Measurements from ENCODE around the gene PROSER2. TPM values are rescaled to one million over a fixed set of nuclear protein-coding genes. Genes with fewer than 3 reads are reported as not detected.

PROSER2 gene
- total RNA-seq, 1 donor = 3.9 TPM

- H3K4me3 ChIP-seq (ENCODE audit: low read depth, low read length) = no peak overlapping the region
- TF ChIP-seq CTCF (IDR thresholded peaks at IDR 0.05; ENCODE audit: insufficient read depth, low read depth, low read length) = no peak
- no peak for DNase-seq (ENCODE audit: low read depth)
These were observed 18.8 kb upstream of the PROSER2 start for GRCh38 chr10:11804336-11804735.

GRCh38 chr10:11805792-11806191, 17.4 kb upstream of the PROSER2 start:
- no peak overlapping the region for H3K4me3 ChIP-seq (ENCODE audit: low read depth, low read length)
- DNase-seq (ENCODE audit: low read depth) = no peak
- TF ChIP-seq CTCF (IDR thresholded peaks at IDR 0.05; ENCODE audit: insufficient read depth, low read depth, low read length) = no peak

- no peak overlapping the region for H3K4me3 ChIP-seq (ENCODE audit: low read depth, low read length)
- DNase-seq (ENCODE audit: low read depth) = no peak
- no peak for TF ChIP-seq CTCF (IDR thresholded peaks at IDR 0.05; ENCODE audit: insufficient read depth, low read depth, low read length)
These were observed 16.4 kb upstream of the PROSER2 start for GRCh38 chr10:11806706-11807105.

GRCh38 chr10:11808808-11809207, 14.3 kb upstream of the PROSER2 start:
- no peak for TF ChIP-seq CTCF (IDR thresholded peaks at IDR 0.05; ENCODE audit: insufficient read depth, low read depth, low read length)
- no peak overlapping the region for H3K4me3 ChIP-seq (ENCODE audit: low read depth, low read length)
- no peak for DNase-seq (ENCODE audit: low read depth)

- DNase-seq (ENCODE audit: low read depth) = peak; percentile 22
- no peak for TF ChIP-seq CTCF (IDR thresholded peaks at IDR 0.05; ENCODE audit: insufficient read depth, low read depth, low read length)
- no peak overlapping the region for H3K4me3 ChIP-seq (ENCODE audit: low read depth, low read length)
These were observed 12.8 kb upstream of the PROSER2 start for GRCh38 chr10:11810313-11810766.

DNA sequence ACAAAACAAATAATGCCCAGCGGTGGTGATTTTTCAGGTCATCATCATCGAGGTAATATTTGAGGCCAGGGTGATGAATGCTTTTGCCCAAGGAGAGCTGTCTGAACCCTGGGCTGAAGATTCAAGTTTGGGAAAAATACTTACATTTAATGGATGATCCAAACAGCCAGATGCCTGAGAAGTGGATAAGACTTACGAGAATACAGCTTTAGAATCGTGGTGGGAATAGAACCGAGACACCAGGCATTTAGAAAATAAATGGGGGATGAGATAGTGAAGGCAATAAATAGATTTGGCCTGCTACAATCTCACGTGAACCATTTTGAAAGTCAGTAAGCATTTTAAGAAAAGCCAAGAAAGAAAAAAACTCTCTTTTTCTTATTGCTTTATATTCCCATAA, 12.2 kb upstream of the PROSER2 start:
- no peak for TF ChIP-seq CTCF (IDR thresholded peaks at IDR 0.05; ENCODE audit: insufficient read depth, low read depth, low read length)
- no peak for DNase-seq (ENCODE audit: low read depth)
- H3K4me3 ChIP-seq (ENCODE audit: low read depth, low read length) = no peak overlapping the region

GRCh38 chr10:11813177-11813576, 10.0 kb upstream of the PROSER2 start:
- no peak for DNase-seq (ENCODE audit: low read depth)
- TF ChIP-seq CTCF (IDR thresholded peaks at IDR 0.05; ENCODE audit: insufficient read depth, low read depth, low read length) = no peak
- H3K4me3 ChIP-seq (ENCODE audit: low read depth, low read length) = no peak overlapping the region
